Smooth muscle cell of trachea (primary cell): ENCODE measurements around the gene TPSD1. TPM values are rescaled to one million over a fixed set of nuclear protein-coding genes. Genes with fewer than 3 reads are reported as not detected.

Experiments used
- total RNA-seq: library from RNA; depleted of rRNA; stranded (reverse); fragments of >200 nt; gene quantifications from 2 replicates; pipeline ENCODE4 v1.2.1, GENCODE V29; 2014

Gene TPSD1
- not detected in 2 replicates for total RNA-seq

DNA sequence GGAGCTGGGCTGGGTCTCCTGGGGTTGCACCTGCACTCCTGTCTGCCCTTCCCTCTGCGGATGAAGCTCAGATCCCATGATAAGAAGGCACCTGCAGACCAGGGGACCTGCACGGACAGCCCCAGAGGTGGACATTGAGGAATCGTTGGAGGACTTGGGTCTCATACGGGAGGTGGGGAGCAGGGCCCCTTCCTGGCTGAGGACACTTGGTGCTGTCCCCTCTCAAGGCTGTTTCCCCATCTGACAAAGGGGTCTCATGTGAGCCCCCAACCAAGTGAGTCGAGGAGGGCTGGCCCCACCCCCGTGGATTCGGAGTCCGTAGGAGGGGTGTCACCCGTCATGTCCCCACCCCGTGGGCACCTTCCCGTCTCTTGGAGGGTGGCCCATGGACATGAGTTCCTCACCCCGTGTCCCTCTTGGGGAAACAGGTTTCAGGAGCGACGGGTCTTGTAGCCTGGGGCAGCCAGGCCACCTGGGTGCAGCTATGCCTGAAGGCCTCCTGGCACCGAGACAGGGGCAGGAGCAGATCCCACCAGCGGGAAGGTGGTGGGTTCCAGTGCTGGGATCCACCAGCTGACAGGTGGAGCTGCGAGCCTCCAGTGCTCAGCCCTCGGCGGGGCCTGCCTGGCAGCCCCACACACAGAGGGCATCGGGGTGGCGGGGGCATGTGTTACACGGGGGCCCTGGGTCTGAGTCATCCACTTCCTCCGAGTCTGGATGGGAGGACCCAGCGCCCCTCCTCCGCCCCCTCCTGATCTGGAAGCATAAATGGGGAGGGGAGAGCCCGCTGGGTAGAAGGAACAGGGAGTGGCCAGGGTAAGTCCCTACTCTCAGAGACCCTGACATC is at the start of gene TPSD1:
TSS of gene TPSD1 (plus strand) at position 794 of the 847 bp plus-strand sequence. CDS start 212 bp downstream, outside the sequence.

DNA sequence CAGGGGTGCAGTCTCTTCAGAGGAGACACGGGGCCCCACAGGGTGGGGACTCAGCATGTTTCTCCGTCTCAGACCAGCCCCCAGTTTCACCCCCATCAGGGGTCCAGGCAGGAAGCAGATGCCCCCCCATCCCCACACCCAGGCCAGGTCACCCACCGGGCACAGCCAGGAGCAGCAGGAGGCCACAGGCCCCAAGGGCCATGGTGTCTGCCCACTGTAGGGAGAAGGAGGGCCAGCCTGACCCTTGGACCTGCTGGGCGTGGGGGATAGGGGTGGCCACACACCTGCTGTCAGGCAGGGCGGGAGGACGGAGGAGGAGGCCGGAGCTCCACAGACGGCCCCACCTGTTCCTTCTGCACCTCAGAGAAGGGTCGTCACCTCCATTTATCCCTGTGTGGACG is 30.8 kb upstream of the TPSD1 start, which contains the start of gene TPSG1:
TSS of gene TPSG1 (minus strand) at position 218 of the 401 bp plus-strand sequence. CDS start at position 202, 16 bp downstream.

DNA sequence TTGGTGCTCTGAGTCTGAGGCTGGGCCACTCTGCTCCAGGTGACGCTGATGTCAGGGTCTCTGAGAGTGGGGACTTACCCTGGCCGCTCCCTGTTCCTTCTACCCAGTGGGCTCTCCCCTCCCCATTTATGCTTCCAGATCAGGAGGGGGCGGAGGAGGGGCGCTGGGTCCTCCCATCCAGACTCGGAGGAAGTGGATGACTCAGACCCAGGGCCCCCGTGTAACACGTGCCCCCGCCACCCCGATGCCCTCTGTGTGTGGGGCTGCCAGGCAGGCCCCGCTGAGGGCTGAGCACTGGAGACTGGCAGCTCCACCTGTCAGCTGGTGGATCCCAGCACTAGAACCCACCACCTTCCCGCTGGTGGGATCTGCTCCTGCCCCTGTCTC is 25.8 kb upstream of the TPSD1 start, which contains the start of gene TPSB2:
TSS of gene TPSB2 (minus strand) at position 101 of the 387 bp plus-strand sequence. CDS start 233 bp downstream, outside the sequence.

DNA sequence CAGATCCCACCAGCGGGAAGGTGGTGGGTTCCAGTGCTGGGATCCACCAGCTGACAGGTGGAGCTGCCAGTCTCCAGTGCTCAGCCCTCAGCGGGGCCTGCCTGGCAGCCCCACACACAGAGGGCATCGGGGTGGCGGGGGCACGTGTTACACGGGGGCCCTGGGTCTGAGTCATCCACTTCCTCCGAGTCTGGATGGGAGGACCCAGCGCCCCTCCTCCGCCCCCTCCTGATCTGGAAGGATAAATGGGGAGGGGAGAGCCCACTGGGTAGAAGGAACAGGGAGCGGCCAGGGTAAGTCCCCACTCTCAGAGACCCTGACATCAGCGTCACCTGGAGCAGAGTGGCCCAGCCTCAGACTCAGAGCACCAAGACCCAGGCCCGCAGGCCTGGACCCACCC is 15.4 kb upstream of the TPSD1 start, which contains the start of gene TPSAB1:
TSS of gene TPSAB1 (plus strand) at position 270 of the 400 bp plus-strand sequence. CDS start 234 bp downstream, outside the sequence.

Other genes starting within 250 kb of the TPSD1 start
- gene SSTR5, start 183.3 kb upstream of the TPSD1 start, total RNA-seq = not detected in 2 replicates
- gene C1QTNF8, start 159.8 kb upstream of the TPSD1 start, total RNA-seq = not detected in 2 replicates
- gene CACNA1H, start 103.0 kb upstream of the TPSD1 start, total RNA-seq = 0.15 and 0.33 TPM in 2 replicates
- not detected in 2 replicates for gene TPSG1, start 30.8 kb upstream of the TPSD1 start, total RNA-seq
- gene TPSB2, start 25.9 kb upstream of the TPSD1 start, total RNA-seq = not detected in 2 replicates
- not detected in 2 replicates for gene TPSAB1, start 15.4 kb upstream of the TPSD1 start, total RNA-seq
- 54.7 and 83.8 TPM in 2 replicates for gene UBE2I, start 53.6 kb downstream of the TPSD1 start, total RNA-seq
- 1.5 and 1.9 TPM in 2 replicates for gene BAIAP3, start 77.6 kb downstream of the TPSD1 start, total RNA-seq
- 91.6 and 98.8 TPM in 2 replicates for gene TSR3, start 95.8 kb downstream of the TPSD1 start, total RNA-seq
- 43.3 and 81.2 TPM in 2 replicates for gene GNPTG, start 95.9 kb downstream of the TPSD1 start, total RNA-seq
- gene UNKL, start 158.6 kb downstream of the TPSD1 start, total RNA-seq = 11.2 and 12.1 TPM in 2 replicates
- 8.6 and 12.8 TPM in 2 replicates for gene UQCC4, start 164.7 kb downstream of the TPSD1 start, total RNA-seq
- 0.17 TPM in 1 of 2 replicates, not detected in the other for gene PERCC1, start 175.0 kb downstream of the TPSD1 start, total RNA-seq
- gene CCDC154, start 188.5 kb downstream of the TPSD1 start, total RNA-seq = 0.29 and 0.66 TPM in 2 replicates
- 71.4 and 169 TPM in 2 replicates for gene CLCN7, start 219.0 kb downstream of the TPSD1 start, total RNA-seq
- 0.29 TPM in 1 of 2 replicates, not detected in the other for gene PTX4, start 232.9 kb downstream of the TPSD1 start, total RNA-seq
- gene TELO2, start 237.3 kb downstream of the TPSD1 start, total RNA-seq = 16.5 and 23.3 TPM in 2 replicates